Measurements from ENCODE around the gene NOC2L.
"Not testable (repeated sequence)": the region's sequence is repeated elsewhere in the genome, so short reads cannot be mapped to it uniquely, and the experiment has no call there.

NOC2L gene

DNA sequence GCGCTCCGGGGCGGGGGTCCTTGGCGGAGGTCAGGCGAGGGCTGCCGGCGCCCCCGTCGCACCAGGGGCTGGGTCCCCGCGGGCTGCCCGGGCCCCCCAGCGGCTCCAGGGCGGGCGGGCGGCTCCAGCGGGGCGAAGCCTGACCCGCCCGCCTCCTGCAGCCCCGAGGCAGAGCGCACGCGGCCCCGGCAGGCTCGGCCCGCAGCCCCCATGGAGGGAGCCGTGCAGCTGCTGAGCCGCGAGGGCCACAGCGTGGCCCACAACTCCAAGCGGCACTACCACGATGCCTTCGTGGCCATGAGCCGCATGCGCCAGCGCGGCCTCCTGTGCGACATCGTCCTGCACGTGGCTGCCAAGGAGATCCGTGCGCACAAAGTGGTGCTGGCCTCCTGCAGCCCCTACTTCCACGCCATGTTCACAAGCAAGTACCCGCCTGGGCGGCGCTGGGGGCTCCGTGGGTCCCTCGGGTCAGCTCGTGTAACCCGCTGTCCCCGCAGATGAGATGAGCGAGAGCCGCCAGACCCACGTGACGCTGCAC is 2.1 kb upstream of the NOC2L start:
- no peak for DNase-seq

DNA sequence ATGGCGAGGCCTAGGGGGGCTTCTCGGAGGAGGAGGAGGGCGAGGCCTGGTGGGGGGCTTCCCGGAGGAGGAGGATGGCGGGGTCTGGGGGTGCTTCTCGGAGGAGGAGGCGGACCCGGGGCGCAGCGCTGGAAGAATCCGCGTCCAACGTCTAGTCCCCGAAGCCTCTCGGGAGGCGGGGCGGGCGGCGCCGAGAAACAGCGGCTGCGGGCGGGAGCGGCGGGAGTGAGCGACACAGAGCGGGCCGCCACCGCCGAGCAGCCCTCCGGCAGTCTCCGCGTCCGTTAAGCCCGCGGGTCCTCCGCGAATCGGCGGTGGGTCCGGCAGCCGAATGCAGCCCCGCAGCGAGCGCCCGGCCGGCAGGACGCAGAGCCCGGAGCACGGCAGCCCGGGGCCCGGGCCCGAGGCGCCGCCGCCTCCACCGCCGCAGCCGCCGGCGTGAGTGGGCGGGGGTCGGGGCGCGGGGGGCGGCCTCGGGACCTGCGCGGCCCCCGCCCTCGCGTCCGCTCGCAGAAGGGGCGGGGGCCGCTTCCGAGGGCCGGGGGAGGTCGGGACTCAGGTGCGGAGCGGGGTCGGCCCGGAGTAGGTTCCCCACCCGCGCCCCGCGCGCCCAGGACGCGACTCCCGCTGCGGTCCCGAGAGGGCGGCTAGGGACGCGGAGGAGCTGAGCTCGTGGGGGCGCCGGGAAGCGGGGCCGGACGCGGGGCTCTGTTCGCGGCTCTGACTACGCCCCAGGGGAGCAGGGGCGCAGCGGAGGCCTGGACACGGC is 1.5 kb upstream of the NOC2L start, which contains the start of gene KLHL17:
KLHL17 (plus strand) TSS at position 222 of the 769 bp plus-strand sequence; CDS start at position 332, 110 bp downstream.
- peak; percentile 56 to 81 (median 71) for DNase-seq

DNA sequence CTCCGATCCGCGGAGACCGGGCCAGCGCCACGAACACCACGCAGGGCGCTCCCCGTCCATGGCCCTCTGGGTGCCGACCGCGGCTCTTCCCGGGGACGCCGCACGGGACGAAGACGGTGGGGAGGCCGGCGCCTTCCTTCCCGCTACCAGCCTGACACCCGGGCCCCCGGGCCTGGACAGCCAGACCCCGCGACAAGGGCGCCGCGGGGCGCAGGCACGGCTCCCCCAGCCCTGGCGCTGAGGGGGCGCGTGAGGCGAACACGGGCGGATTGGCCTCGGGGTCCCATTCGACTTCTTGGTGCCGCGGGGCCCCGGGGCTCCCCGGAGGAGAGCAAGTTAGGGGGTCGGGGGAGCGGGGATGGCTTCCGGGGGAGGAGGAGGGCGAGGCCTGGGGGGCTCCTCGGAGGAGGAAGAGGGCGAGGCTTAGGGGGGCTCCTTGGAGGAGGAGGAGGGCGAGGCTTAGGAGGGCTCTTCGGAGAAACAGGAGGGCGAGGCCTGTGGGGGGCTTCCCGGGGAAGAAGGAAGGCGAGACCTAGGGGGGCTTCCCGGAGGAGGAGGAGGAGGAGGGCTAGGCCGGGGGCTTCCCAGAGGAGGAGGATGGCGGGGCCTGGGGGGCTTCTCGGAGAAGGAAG is 791 bp upstream of the NOC2L start:
- DNase-seq = no peak

DNA sequence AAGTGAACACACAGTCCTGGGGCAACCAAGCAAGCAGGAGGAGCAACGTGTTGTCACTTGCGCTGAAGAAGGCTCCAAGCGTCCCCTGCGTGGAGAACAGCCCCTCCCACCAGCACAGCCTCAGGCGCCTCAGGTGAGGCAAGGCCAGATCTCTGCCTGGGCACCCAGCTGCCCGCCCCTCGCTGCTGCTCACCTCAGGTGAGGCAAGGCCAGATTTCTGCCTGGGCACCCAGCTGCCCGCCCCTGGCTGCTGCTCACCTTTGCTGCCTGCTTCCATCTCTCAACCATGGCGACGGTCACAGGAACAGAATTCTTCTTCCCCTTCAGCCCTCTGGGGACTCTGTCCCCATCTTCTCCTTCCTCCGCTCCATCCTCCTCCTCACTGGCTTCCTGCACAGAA is 2.4 kb downstream of the NOC2L start:
- no peak for DNase-seq

DNA sequence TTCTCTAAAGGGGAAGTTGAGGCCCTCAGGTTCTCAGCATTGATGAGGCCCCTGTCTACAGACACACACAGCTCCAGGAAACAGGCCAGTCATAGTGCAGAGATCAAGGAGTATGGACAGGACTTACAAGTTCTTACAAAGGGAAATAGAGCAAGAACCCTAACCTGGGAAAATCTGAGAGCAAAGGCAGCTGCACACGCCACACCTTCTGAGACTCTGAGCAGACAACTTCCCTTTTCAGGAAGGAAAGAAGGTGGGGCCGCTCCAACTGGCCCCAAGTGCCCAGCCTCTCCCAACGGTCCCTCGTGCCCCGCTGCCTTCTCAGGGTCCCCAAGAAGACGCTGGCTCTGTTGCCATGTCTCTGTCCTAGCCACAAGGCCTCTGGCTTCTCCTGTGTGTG is 3.6 kb downstream of the NOC2L start:
- no peak for DNase-seq

DNA sequence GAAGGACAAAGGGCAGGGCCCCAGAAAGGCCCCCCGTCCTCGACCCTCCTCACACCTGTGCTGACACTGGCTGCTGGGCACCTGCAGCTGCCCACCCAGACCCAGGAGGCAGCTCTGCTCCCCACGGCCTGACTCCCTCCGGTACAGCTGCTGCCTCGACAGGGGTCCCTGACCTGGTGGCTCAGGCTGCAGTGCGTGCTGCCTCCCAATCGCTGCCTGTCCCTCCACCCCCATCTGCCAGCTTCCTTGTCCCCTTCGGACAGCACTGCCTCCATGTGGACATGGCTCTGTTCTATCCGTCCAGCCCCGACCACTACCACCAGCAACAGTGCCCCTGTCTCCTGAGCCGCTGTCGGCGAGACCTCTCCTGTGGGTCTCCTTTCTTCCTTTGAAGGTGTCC is 4.1 kb downstream of the NOC2L start:
- no peak for DNase-seq

DNA sequence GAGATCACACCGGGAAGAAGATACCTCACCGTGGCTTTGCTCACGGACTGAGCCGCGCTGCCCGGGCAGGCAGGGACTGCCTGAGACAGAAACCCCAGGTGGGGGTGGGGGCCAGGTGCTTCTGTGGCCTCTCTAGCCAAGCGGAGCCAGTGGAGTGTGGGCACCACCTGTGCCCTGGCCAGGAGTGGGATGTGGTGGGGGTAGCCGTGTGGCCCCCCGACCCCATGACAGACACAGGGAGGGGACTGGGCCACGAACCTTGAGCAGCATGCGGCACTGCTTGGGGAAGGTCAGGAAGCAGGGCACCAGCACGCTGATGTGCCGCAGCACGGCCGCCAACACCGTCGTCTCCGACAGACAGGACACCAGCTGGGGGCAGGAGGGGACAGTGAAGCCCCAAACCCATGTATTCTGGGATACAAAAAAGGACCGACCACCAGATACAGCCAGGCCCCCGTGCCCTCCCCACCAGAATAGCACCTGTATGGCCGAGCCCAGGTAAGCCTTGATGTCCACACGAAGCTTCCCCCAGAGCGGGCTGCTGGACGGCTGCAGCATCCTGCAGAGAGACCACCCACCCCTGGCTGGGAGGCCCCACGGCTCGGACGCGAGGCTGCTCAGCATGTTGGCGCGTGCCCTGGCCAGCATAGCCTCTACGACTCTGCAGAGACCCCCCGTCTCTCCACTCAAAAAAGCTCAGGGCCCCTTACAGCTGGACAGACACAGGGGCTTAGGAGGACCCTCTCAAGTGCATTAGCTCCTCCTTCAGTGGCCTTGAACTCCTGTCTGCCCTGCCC is 5.3 kb downstream of the NOC2L start:
- no peak for DNase-seq

DNA sequence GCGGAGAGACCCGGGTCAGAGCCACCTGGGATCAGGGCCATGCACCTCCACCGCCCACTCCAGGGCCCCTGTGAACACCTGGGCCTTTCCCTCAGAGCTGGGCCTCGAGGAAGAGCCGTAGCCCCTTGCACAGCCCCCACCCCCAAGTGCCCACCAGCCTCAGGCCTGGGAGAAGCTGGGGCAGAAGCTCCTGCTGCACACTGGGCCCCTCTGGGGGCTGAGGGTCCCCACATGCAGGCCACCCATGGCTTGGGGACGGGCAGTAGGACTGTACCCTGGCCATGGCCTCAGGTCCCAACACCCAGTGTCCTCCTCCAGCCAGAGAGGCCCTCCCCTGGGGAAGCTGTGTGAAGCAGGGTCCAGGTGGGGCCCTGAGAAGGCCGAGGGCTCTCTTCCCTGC is 6.5 kb downstream of the NOC2L start:
- DNase-seq = no peak

DNA sequence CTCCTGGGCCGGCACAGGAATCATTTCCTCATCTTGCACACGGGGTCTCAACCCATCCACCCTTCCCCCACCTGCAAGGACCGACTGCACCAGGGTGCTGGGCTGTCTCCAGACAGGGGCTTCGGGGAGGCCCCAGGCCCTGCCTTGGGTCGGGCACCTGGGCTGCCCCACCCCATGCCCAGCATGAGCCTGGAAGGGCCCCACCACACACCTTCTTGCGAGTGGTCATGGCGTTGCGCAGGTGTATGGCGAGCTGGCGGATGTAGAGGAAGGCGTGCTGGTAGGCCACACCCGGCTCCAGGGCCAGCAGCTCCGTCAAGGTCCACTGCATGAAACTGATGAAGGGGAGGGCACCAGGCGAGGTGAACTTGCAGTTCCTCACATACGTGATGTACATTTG is 6.9 kb downstream of the NOC2L start:
- DNase-seq = no peak

DNA sequence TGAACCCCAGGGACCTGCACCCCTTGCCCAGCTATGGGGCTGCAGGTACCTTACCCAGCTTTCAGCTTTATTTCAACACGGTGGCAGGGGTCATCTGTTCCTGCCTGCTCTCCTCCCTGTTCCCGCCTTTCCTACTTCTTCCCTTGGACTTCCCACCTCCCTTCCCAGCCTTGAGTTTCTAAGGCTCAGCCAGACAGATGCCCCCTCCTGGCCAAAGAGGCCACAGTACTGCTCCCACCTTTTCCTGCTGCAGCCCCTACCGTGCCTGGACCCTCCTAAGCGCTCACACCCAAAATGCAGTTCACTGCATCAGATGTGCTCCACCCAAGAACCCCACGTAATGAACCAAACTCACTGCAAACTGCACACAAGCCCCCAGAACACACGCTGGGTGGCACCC is 7.7 kb downstream of the NOC2L start:
- no peak for DNase-seq

DNA sequence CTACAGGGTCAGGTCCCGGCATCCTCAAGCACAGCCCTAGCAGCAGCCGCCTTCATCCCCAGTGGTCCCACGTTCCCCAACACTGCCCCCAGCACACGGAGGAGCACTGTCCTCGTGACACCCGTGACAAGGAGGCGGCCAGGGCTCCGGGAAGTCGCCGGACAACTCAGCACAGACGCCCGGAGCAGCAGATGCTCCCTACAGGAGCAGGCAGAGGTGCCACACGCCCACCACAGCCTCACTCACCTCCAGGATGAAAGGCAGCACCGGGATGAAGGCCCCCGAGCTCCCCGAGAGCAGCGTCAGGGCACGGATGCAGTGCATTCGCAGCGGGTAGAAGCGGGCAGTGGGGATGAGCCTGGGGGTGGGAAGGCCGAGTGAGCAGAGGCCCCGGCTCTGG is 8.2 kb downstream of the NOC2L start:
- no peak for DNase-seq

DNA sequence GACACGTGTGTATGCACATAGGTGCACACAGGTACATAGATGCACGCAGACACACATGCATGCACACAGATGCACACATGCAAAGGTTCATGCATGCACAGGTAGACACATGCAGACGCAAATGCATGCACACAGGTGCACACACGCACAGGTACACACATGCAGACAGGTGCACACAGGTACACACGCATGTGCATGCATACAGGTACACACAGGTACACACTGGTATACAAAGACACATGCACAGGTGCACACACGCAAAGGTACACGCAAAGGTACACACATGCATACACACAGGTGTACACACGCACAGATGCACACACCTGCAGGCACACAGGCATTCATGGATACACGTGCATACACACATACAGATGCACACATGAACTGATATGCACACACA is 8.8 kb downstream of the NOC2L start:
- DNase-seq = no peak

DNA sequence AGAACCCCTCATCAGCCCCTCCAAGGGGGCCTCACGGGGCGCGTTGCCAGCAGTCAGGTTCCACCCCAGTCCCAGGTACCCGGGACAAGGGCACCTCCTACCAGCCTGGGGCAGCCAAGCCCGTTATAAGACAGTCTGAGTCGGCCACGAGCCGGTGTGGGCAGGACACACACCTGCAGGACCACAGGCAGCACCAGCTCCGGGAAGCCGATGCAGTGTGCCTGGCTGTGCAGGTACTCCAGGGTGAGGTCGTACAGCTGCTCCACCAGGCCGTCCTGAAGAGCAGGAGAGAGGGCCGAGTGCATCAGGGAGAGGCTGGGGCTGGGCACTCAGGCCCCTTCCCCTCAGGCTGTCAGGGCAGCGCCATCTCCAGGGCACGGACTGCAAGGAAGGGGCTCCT is 11.1 kb downstream of the NOC2L start:
- DNase-seq = no peak

DNA sequence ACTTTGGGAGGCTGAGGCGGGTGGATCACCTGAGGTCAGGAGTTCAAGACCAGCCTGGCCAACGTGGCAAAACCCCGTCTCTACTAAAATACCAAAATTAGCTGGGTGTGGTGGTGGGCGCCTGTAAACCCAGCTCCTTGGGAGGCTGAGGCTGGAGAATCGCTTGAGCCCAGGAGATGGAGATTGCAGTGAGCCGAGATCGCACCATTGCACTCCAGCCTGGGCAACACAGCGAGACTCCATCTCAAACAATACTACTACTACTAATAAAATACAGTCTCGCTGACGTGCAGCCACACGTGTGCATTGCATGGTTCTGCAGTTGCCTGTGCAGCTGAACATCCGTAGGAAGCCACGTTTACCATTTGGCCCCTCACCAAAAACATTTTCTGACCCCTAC is 12.2 kb downstream of the NOC2L start:
- not testable (repeated sequence) for DNase-seq

DNA sequence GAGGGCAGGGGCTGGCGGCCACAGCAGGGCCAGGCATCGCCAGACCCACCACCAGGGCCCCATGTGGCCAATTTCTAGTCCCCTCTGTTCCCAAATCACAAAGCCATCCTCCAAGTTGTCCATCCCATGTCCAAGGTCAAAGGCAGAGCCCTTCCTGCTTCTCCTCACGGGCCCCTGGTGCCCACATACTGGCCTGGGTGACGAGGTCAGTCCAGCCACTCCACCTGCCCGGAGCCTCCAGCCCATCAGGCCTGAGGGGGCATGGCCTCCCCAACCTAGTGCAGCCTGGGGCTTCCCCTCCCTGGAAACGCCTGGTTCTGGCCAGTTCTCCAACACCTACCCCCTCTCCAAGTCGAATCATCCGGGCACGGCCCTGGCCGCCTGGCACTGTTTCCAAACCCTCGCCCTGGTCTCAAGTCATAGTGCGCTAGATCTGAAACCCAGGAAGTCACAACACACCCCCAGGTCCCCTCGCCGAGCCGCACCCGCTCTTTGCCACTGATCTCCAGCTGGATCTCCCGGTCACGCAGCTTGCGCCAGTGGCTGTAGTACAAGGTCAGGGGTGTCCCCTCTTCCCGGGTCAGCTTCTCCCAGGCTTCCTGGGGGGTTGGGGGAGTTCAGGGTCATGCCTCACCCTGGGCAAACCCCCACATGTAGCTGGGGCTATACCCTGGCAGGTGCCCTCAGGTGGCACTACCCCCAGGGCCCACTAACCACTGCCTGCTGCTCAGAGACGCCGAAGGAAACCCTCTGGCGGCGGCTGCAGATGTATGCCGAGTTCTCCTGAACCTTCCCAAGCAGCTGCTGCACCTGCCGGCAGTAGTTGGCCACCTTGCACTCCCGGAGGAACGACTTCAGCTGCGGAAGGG is 13.1 kb downstream of the NOC2L start:
- no peak for DNase-seq

DNA sequence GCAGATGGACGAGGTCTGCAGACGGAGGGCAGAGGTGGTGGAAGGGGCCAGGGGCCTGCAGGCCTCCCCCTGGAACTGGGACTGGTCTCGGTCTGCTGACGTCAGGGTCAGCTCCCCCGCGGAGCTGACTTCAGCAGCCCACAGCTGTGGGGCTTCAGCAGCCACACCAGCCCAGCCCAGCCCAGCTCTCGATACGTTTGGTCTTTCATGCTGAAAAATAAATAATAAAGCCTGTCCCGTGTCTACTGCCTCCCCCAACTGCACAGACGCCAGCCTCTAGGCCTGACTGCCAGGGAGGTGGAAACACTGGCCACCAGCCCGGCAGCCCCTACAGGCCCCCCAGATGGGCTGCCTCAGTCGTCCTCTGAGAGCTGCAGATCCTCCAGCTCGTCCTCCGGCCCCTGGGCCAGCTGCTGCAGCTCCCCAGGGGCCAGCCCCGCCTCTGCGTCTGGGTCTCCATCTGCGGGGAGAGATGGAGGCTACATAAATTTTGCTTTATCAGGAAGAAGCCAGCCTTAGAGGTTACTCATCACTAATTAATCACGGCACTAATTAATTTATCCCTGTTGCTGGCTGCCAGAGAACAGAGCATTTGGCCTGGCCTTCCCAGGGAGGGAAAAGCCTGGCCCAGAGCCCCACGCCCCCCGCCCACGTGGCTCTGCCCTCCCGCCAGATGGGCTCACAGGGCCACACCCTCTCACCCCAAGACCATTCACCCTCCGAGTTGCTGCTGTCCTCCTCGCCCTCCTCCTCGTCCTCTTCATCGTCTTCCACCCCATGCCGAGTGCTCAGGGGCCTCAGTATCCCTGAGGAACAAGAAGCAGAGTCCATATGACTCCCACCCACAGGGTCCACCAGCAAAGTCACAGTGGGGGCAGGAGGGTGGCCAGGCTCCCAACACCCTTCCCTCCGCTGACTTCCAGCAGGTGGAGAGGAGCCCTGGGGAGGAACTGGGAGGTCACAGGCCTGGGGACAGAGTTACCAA is 14.4 kb downstream of the NOC2L start:
- DNase-seq = no peak

DNA sequence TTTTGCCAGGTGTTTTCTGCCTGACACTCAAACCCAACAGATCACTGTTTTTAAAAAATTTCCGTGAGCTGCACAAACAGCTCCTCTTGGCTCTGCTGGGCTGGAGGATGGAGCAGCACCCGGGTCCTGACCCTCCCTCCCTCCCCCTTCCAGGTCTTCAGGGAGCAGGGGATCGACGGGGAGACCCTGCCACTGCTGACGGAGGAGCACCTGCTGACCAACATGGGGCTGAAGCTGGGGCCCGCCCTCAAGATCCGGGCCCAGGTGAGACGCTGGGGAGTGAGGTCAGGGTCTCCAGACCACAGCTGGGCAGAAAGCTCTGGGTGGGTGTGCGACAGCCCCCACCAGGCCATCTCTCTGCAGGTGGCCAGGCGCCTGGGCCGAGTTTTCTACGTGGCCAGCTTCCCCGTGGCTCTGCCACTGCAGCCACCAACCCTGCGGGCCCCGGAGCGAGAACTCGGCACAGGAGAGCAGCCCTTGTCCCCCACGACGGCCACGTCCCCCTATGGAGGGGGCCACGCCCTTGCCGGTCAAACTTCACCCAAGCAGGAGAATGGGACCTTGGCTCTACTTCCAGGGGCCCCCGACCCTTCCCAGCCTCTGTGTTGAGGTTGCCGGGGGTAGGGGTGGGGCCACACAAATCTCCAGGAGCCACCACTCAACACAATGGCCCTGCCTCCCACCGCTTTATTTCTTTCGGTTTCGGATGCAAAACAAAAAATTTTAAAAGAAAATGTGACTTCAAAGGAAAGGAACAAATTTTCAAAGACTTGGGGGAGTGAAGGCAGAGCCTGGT is 15.3 kb downstream of the NOC2L start:
- no peak for DNase-seq

DNA sequence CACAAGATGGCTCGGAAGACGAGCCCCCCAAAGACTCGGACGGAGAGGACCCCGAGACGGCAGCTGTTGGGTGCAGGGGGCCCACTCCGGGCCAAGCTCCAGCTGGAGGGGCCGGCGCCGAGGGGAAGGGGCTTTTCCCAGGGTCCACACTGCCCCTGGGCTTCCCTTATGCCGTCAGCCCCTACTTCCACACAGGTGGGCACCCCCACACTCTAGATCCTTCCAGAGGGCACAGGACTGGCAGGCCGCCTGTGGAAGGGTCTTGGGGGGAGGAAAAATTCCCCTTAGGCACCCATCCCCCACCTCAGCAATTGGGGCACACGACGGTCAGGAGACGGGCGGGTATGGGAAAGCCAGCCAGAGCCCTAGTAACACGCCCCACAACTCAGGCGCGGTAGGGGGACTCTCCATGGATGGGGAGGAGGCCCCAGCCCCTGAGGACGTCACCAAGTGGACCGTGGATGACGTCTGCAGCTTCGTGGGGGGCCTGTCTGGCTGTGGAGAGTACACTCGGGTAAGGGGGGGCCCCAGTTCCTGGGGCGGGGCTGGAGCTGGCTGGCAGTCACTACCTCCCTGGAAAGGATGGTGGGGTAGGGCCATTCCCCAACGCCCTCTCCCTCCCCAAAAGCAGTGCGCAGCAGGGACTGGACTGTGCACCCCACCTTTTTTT is 16.1 kb downstream of the NOC2L start:
- no peak for DNase-seq

DNA sequence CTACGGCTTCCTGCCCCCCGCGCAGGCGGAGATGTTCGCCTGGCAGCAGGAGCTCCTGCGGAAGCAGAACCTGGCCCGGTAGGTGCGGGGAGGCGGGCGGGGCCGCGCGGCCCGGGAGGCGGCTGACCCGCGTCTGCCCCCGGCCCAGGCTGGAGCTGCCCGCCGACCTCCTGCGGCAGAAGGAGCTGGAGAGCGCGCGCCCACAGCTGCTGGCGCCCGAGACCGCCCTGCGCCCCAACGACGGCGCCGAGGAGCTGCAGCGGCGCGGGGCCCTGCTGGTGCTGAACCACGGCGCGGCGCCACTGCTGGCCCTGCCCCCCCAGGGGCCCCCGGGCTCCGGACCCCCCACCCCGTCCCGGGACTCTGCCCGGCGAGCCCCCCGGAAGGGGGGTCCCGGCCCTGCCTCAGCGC is 16.6 kb downstream of the NOC2L start:
- no peak for DNase-seq
